H4 (cell line): ENCODE data around the gene UPK3BL1. TPM values are rescaled to one million over a fixed set of nuclear protein-coding genes. Genes with fewer than 3 reads are reported as not detected.

Experiments
- total RNA-seq: library from RNA; depleted of rRNA; stranded (reverse); fragments of >200 nt; shearing (Covaris generic); gene quantifications from 2 replicates; pipeline ENCODE4 v1.2.3, GENCODE V29; 2014; rRNA removed

The UPK3BL1 gene
- total RNA-seq, 1 experiment from 2014 or later = 7.2 TPM

Other genes starting within 250 kb of the UPK3BL1 start
- gene PRKRIP1, start 246.4 kb downstream of the UPK3BL1 start, total RNA-seq = 20.9 and 24.5 TPM in 2 replicates
- 35.9 and 37.3 TPM in 2 replicates for gene ORAI2, start 209.2 kb downstream of the UPK3BL1 start, total RNA-seq
- 45.7 and 52.7 TPM in 2 replicates for gene ALKBH4, start 177.9 kb downstream of the UPK3BL1 start, total RNA-seq
- 30.6 and 42.1 TPM in 2 replicates for gene LRWD1, start 177.8 kb downstream of the UPK3BL1 start, total RNA-seq
- gene POLR2J, start 163.9 kb downstream of the UPK3BL1 start, total RNA-seq = 42.0 and 53.2 TPM in 2 replicates
- gene RASA4B, start 125.0 kb downstream of the UPK3BL1 start, total RNA-seq = 0.83 and 2.6 TPM in 2 replicates
- 0.15 TPM in 1 of 2 replicates, not detected in the other for gene UPK3BL2, start 99.1 kb downstream of the UPK3BL1 start, total RNA-seq
- not detected in 2 replicates for gene SPDYE2, start 91.6 kb downstream of the UPK3BL1 start, total RNA-seq
- gene POLR2J3, start 70.2 kb downstream of the UPK3BL1 start, total RNA-seq = 4.9 and 11.9 TPM in 2 replicates
- 3.4 and 10.3 TPM in 2 replicates for gene RASA4, start 26.0 kb downstream of the UPK3BL1 start, total RNA-seq
- gene SPDYE2B, start 7.5 kb upstream of the UPK3BL1 start, total RNA-seq = not detected in 2 replicates
- 0.15 TPM in 1 of 2 replicates, not detected in the other for gene POLR2J2, start 28.9 kb upstream of the UPK3BL1 start, total RNA-seq
- 7.3 TPM in 2 replicates for gene FAM185A, start 106.2 kb upstream of the UPK3BL1 start, total RNA-seq